Dedifferentiated amniotic fluid mesenchymal stem cell (primary cell): ENCODE measurements around the gene IKZF3.
"Not testable (repeated sequence)": the region's sequence is repeated elsewhere in the genome, so short reads cannot be mapped to it uniquely, and the experiment has no call there.

Source experiments
- DNase-seq: peaks from one replicate; pipeline ENCODE4 v3.0.0-alpha.2; 2016; ENCODE audit errors: extremely low spot score

The IKZF3 gene

DNA sequence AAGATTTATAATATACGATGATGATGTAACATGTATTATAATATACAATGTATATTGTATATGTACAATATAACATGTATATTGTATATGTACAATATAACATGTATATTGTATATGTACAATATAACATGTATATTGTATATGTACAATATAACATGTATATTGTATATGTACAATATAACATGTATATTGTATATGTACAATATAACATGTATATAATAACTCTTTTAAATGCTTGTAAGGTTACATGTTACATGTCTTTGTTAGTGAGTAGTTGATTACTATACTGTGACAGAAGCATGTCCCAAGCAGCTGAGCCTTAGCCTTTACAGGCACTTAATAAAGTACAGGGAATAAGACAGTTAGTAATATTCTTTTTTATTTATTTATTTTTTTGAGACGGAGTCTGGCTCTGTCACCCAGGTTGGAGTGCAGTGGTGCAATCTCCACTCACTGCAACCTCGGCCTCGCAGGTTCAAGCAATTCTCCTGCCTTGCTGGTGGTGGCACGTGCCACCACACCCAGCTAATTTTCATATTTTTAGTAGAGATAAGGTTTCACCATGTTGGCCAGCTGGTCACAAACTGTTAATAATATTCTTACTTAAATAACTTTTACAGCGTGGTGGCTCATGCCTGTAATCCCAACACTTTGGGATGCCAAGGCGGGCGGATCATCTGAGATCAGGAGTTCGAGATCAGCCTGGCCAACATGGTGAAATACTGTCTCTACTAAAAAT, 8.0 kb downstream of the IKZF3 start:
- DNase-seq, result not testable (repeated sequence)

DNA sequence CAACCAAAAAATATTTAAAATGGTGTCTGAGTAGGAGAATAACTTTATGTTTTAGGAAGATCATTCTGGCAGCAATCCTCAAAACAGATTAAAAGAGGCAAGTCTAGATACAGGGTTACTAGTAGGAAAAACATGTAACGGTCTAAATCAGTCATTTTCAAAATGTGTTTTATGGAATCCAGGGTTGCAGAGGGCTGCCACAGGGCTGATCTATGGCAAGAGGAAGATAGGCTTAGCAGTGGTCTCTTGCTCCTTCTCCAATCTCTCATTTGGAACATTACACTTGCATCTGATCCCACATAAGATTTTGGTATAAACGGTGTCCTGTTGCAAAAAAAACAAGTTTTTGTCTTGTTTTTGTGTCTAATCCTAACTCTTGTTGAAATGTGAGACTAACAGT, 9.2 kb downstream of the IKZF3 start:
- DNase-seq, result no peak

DNA sequence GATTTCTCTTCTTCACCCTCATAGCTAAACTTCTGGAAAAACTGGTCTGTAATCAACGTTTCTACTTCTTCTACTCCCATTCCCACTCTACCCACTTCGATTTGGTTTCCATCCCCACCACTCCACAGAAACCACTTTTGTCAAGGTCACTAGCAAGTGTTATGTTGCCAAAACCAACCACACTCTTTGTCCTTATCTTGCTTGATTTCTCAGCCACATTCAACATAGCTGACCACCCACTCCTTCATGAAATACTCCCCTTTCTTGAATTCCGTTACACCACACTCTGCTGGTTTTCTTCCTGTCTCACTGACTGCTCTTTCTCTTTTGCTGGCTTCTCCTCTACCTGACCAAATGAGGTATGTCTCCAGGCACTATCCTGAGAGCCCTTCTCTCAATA, 11.9 kb downstream of the IKZF3 start:
- no peak for DNase-seq

DNA sequence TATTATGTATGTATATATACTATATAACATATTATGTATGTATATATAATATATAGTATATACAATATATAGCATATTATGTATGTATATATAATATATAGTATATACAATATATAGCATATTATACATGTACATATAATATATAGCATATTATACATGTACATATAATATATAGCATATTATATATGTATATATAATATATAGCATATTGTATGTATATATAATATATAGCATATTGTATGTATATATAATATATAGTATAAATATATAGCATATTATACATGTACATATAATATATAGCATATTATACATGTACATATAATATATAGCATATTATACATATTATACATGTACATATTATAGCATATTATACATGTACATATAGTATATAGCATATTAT, 13.9 kb downstream of the IKZF3 start:
- DNase-seq, result not testable (repeated sequence)

DNA sequence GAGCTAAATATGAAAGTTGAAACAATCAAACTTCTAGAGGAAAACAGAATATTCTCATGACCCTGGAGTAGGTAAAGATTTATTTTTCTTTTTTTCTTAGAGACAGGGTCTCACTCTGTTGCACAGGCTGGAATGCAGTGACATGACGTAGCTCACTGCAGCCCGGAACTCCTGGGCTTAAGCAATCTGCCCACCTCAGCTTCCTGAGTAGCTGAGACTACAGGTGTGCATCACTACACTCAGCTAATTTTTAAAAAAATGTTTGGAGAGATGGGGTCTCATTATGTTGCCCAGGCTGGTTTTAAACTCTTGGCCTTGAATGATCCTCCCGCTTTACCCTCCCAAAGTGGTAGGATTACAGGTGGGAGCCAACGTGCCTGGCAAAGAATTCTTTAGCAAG, 15.5 kb downstream of the IKZF3 start:
- DNase-seq, result no peak

DNA sequence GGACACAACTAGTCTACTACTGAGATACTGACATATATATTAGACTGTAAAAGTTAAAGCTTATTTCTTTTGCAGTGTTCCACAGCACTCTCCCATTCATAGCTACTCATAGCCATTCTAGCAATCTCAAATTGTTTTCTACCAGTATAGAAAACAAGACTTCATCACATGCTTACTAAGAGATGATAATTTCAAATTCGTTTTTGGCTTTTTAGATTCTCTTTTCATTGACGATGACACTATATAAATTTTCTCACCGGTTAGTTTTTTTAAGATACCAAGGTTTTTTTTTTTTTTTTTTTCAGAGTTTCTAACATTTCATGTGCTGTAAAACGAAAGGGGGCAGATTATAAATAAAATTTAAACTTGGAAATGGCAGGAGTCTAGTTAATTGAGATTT, 17.9 kb downstream of the IKZF3 start:
- no peak for DNase-seq

DNA sequence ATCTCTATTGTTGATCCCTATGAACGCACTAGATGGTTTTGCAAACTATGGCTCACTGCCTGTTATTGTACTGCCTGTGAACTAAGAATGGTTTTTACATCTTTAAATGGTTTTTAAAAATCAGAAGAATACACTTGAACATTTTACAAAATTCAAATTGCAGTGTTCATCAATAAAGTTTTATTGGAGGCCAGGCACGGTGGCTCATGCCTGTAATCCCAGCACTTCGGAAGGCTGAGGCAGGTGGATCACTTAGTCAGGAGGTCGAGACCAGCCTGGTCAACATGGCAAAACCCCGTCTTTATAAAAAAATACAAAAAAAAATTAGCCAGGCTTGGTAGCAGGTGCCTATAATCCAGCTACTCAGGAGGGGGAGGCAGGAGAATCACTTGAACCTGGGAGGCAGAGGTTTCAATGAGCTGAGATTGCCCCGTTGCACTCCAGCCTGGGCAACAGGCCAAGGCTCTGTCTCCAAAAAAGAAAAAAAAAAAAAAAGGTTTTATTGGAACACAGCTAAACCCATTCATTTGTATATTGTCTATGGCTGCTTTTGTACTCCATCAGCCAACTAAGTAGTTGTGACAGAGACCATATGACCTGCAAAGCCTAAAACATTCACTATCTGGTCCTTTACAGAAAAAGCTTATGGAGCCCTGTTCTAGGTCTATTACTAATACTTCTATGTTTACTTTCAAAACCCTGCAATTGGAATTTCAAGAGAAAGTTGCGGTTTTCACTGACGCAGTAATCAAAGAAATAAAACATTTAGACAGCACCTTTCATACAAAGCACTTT, 18.9 kb downstream of the IKZF3 start:
- no peak for DNase-seq

DNA sequence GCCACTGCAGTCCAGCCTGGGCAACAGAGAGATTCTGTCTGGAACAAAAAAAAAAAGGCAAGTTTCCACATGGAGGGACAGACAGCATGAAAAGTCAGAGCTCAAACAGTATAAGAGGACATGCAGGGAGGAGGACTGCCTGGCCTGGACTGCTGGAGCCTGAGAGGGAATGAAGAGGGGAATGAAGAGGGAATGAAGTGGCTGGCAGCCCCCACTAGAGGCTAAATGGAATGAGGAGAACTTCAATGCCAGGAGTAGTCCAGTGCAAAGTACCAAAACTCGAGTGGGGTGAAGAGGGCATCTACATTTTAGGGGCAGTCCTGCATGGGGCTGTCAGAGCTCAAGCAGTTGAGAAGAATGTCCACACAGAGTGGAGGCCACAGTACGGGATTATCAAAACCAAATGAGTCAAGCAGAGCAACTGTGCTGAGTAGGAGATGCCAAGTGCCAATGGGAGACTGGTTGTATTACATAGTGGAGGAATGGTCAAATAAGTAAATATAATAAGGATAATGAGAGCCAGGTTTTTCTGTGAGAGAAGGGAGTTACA, 22.9 kb downstream of the IKZF3 start:
- no peak for DNase-seq

DNA sequence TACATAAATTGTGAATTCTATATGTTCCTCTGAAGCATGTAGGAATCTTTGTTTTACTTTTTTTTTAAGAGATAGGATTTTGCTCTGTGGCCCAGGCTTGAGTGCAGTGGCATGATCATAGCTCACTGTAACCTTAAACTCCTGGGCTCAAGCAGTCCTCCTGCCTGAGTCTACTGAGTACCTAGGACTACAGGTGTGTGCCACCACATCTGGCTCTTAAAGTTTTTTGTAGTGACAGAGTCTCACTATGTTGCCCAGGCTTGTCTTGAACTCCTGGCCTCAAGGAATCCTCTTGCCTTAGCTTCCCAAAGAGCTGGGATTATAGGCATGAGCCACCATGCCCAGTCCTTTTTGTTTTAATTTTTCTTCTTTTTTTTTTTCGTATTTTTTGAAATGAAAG, 25.3 kb downstream of the IKZF3 start:
- no peak for DNase-seq

DNA sequence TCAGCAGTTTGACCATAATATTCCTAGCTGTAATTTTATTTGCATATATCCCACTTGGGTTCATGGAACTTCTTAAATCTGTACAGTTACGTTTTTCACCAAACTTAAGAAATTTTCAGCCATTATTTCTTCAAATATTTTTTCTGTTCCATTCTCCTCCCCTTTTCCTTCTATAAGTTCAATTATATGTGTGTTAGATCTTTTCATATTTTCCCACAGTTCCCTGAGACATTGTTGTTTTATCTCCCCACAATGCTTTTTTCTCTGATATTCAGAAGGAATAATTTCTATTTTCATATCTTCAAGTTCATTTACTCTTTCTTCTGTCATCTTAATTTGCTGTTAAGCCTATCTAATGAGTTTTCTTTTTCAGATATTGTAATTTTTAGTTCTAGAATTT, 26.1 kb downstream of the IKZF3 start:
- no peak for DNase-seq

DNA sequence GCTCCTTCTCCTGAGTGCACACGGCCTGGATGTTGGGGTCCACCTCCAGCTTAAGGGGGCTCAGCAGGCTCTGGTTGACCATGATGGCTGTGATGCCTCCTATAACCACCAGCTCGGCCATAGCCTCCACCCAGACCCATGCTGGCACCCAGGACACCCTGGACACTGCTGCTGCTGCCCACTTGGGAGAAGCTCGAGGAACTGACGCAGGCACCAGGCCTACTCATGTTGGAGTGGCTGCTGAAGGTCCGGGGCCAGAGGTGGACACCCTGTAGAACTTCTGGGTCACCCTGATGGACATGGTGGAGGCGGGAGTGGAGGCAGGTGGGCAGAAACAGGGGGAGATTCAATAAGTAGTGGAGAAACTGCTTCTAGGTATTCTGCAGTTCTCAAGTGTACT, 28.0 kb downstream of the IKZF3 start:
- DNase-seq, result no peak

DNA sequence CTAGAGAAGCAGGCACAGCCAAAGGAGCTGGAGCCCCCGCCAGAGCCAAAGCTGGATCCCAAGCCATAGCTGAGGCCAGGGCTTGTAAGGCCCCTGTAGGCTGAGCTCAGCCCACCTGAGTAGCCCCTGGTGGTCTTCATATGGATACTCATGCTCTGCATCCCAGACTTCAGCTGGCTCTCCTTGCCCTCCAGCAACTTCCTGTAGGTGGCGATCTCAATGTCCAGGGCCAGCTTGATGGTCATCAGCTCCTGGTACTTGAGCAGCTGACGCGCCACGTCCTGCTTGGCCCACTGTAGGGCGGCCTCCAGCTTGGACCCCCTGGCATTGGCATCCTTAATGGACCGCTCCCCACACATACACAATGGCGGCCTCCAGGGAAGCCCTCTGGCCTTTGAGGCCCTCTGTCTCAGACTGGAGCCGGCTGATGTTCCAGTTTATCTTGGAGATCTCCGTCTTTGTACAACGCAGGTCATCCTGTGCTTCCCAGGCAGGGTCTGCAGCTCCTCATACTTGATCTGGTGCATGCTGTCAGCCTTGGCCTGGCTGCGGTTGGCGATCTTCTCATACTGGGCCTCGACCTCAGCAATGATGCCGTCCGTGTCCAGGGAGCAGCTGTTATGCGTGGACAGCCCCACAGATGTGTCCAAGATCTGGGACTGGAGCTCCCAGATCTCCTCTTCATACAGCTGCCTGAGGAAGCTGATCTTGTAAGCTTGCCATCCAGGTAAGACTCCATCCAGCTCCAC, 28.9 kb downstream of the IKZF3 start:
- DNase-seq, result no peak

DNA sequence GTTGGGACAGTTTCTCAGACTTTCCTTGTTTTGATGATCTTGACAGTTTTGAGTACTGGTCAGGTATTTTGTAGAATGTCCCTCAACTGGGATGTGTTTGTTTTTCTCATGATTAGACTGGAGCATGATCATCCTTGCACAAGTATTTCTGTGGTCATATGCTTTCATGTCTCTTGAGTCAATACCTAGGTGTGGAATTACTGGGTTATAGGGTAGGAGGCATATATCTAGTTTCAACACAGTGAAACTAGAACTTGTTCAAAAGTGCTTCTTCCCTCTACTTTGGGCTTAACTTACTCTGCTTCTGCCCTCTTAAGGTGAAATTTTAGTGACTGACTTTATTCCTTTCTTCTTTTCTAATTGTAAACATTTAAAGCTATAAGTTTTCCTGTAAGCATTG, 30.1 kb downstream of the IKZF3 start:
- no peak for DNase-seq

DNA sequence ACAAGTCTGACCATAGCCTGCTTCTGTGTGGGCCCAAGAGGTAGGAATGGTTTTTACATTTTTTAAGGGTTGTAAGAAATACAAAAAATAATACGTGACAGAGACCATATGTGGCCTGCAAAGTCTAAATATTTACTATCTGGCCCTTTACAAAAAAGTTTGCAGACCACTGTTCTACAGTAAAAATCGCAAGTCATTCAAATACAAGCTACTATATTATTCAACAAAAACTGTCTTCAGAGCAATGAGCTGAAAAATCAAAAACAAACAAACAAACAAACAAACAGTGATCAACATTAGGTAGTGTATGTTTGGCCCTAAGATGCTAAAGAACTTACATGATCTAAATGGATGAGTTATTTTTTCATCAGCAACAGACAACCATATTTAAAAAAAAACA, 32.5 kb downstream of the IKZF3 start:
- DNase-seq, result no peak

DNA sequence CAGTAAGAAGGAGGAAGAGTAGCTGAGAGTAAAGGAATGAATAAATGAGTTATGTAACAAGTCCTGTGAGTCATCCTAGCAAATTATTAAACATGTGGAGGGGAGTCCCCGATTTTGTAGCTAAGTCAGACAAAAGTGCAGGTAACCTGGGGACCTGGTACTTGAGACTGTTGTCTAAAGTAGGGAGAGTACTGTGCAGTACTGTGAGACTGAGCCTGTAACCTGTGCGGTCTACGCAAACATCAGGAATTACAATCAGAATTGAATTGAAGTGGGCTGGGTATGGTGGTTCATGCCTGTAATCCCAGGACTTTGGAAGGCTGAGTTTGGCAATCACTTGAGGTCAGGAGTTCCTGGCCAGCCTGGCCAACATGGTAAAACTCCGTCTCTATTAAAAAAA, 35.7 kb downstream of the IKZF3 start:
- no peak for DNase-seq

DNA sequence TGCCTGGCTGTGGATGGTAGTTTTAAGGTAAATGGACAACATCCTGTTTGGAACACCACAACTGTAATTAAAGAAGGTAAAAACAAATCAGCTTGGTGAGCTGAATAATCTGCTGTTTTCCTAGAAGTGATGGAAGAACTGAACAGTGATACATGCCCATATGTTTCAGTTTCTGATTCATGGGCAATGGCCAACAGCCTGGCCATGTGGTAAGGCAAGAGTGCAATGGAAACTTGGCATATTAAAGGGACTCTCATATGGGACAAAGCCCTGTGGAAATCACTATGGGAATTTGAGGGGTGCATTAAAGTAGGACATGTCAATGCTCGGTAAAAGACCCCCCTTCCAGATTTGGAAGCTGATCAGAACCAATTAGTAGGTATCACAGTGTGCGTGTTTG, 37.8 kb downstream of the IKZF3 start:
- no peak for DNase-seq

DNA sequence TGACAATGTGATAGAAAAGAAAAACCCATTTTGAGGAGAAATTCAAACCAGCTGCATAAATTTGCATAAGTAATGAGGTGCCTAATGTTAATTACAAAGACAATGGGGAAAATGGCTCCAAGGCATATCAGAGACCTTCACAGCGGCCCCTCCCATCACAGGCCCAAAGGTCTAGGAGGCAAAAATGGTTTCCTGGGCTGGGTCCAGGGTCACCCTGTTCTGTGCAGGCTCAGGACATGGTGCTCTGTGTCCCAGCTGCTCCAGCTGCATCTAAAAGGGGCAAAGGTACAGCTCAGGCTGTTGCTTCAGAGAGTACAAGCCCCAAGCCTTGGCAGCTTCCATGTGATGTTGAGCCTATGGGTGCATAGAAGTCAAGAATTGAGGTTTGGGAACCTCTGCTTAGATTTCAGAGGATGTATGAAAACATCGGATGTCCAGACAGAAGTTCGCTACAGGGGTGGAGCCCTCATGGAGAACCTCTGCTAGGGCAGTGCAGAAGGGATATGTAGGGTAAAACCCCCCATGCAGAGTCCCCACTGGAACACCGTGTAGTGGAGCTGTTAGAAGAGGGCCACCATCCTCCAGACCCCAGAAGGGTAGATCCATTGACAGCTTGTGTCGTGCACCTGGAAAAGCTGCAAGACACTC, 40.6 kb downstream of the IKZF3 start:
- no peak for DNase-seq

DNA sequence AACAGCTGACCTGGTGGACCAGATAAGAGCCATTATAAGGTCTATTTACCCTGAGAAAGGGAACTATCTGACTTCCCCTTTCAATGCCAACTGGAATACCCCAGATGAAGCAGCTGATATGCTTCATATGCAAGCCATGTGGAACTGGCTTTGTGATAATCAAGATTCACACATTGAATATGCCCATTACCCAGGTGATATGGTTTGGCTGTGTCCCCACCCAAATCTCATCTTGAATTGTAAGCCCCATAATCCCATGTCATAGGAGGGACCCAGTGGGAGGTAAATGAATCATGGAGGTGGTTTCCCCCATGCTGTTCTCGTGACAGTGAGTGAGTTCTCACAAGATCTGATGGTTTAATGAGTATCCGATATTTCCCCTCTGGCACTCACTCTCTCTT, 42.1 kb downstream of the IKZF3 start:
- no peak for DNase-seq

DNA sequence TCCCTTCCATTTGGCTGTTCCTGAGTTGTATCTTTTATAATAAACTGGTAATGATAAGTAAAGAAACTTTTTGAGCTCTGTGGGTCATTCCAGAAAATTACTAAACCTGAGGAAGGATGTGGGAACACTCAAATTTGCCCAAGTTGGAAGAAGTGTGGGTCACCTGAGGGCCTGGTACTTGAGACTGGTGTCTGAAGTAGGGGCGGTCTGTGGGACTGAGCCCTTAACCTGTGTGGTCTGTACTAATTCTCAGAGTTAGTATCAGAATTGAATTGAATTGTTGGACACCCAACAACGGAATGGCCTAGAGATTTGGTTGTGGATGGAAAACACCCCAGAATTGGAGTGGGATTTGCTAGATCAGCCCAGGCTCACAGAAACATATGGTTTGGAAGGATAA, 43.1 kb downstream of the IKZF3 start:
- DNase-seq, result no peak

DNA sequence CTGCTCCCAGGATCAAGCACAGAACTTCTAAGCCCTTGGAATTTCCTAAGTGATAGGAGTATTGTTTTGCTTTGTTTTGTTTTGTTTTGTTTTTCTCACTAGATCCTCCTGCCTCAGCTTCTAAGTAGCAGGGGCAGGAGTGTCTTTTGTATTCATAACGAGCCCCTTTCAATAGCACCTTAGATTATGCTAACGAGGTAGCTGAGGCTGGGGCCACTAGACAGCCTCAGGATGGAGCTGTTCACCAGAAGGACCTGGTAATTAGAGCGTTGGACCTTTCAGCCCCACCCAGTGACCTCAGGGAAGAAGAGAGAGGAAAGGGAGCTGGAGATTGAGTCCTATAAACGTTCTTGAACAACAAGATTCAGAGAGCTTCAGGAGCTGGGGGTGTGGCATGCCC, 43.6 kb downstream of the IKZF3 start:
- no peak for DNase-seq

DNA sequence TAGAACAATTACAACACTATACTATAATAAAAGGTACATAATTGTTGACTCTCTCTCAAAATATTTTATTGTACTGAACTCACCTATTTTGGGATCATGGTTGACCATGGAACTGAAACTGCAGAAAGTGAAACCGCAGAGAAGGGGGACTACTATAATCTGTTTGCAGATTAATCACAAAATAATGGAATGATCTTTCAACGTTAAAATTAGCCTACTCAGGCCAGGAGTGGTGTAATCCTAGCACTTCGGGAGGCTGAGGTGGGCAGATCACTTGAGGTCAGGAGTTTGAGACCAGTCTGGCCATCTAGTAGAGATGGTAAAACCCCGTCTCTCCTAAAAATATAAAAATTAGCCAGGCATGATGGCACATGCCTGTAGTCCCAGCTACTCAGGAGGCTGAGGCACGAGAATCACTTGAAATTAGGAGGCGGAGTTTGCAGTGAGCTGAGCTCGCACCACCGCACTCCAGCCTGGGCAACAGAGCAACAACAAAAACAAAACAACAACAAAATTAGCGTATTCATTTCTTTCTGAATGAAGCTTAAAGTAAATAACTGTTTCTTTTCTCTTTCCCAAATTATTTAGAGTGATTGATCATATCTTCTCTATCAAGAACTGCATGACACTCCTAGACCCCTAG, 45.6 kb downstream of the IKZF3 start:
- DNase-seq, result no peak

DNA sequence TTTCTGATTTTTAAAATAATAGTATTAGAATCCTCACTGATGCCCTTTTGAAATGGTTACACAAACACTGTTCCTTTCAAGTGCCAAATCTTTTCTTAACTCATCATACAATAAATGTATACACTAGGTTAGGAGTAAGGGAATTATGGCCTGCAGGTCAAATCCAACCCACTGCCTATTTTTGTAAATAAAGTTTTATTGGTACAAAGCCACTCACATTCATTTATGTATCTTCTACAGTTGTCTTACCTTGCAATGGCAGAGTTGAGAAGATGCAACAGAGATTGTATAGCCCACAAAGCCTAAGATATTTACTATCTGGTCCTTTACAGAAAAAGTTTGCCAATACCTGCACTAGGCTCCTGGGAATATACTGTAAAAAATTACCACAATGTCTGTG, 47.8 kb downstream of the IKZF3 start:
- no peak for DNase-seq
